HEK293T (cell line): ENCODE measurements around the gene LNPK.
A peak's percentile ranks its signal among the peaks of the same experiment; 100 is the strongest.
"Not testable (repeated sequence)": the region's sequence is repeated elsewhere in the genome, so short reads cannot be mapped to it uniquely, and the experiment has no call there.

Experiments
- CTCF ChIA-PET: fragments of 350-600 bp; formaldehyde crosslinking; extraction: SDS; loops from one replicate; lab custom pipeline; 2021; ENCODE audit warnings: antibody characterized with exemption, inconsistent platforms; lab: Yijun Ruan, JAX
- POLR2A ChIA-PET: fragments of 350-600 bp; formaldehyde crosslinking; extraction: SDS; loops from one replicate; lab custom pipeline; 2020; ENCODE audit warnings: antibody characterized with exemption, inconsistent platforms; lab: Yijun Ruan, JAX
- DNase-seq: peaks from one replicate; pipeline ENCODE4 v3.0.0; 2012; ENCODE audit warnings: mixed read lengths; ENCODE audit errors: extremely low spot score
- ARNT ChIP-seq: fragments of 450-650 bp; IDR thresholded peaks from 2 replicates; pipeline ENCODE4 v1.6.1; 2017; ENCODE audit warnings: mild to moderate bottlenecking
- BHLHE40 ChIP-seq: fragments of 450-650 bp; IDR thresholded peaks from 2 replicates; pipeline ENCODE4 v1.6.1; 2016; ENCODE audit warnings: mild to moderate bottlenecking, moderate library complexity, borderline replicate concordance
- CTBP1 ChIP-seq: fragments of 450-650 bp; IDR thresholded peaks from 2 replicates; pipeline ENCODE4 v1.6.1; 2016; ENCODE audit warnings: borderline replicate concordance
- ELF4 ChIP-seq: fragments of 450-650 bp; IDR thresholded peaks from 2 replicates; pipeline ENCODE4 v1.6.1; 2017; ENCODE audit warnings: antibody characterized with exemption
- FOXA1 ChIP-seq: fragments of 450-650 bp; IDR thresholded peaks from 2 replicates; pipeline ENCODE4 v1.6.1; 2016; ENCODE audit warnings: mild to moderate bottlenecking
- FOXK2 ChIP-seq: fragments of 450-650 bp; IDR thresholded peaks from 2 replicates; pipeline ENCODE4 v1.6.1; 2016; ENCODE audit warnings: mild to moderate bottlenecking
- FOXM1 ChIP-seq: fragments of 450-650 bp; IDR thresholded peaks from 2 replicates; pipeline ENCODE4 v1.6.1; 2017; ENCODE audit warnings: mild to moderate bottlenecking, borderline replicate concordance
- HDGF ChIP-seq: fragments of 450-650 bp; IDR thresholded peaks from 2 replicates; pipeline ENCODE4 v1.6.1; 2017; ENCODE audit warnings: antibody characterized with exemption, borderline replicate concordance
- L3MBTL2 ChIP-seq: fragments of 450-650 bp; conservative IDR thresholded peaks from 2 replicates; pipeline ENCODE4 v1.6.1; 2016; ENCODE audit warnings: mild to moderate bottlenecking
- LEF1 ChIP-seq: fragments of 450-650 bp; IDR thresholded peaks from 2 replicates; pipeline ENCODE4 v1.6.1; 2017; ENCODE audit warnings: mild to moderate bottlenecking, borderline replicate concordance
- NFRKB ChIP-seq: fragments of 450-650 bp; IDR thresholded peaks from 2 replicates; pipeline ENCODE4 v1.6.1; 2016; ENCODE audit warnings: mild to moderate bottlenecking, moderate library complexity
- SP1 ChIP-seq: fragments of 450-650 bp; IDR thresholded peaks from 2 replicates; pipeline ENCODE4 v1.6.1; 2017
- SUZ12 ChIP-seq: fragments of 450-650 bp; IDR thresholded peaks from 2 replicates; pipeline ENCODE4 v1.6.1; 2016; ENCODE audit warnings: mild to moderate bottlenecking
- TARDBP ChIP-seq: fragments of 450-650 bp; IDR thresholded peaks from 2 replicates; pipeline ENCODE4 v1.6.1; 2016
- ZNF384 ChIP-seq: fragments of 450-650 bp; IDR thresholded peaks from 2 replicates; pipeline ENCODE4 v1.6.1; 2016
- TF ChIP-seq, protein P1 (sequence below): fragments of 450-650 bp; IDR thresholded peaks from 2 replicates; pipeline ENCODE4 v1.6.1; 2016

The LNPK gene

GRCh38 chr2:175981551-175981950, 20.5 kb downstream of the LNPK start:
- DNase-seq = no peak
- no peak for TF ChIP-seq ZNF384
- no peak for TF ChIP-seq NFRKB
- TF ChIP-seq LEF1 = no peak
- TF ChIP-seq FOXM1 = no peak
- no peak for TF ChIP-seq ELF4
- TF ChIP-seq CTBP1 = no peak
- TF ChIP-seq ARNT = no peak
- TF ChIP-seq, protein P1, sequence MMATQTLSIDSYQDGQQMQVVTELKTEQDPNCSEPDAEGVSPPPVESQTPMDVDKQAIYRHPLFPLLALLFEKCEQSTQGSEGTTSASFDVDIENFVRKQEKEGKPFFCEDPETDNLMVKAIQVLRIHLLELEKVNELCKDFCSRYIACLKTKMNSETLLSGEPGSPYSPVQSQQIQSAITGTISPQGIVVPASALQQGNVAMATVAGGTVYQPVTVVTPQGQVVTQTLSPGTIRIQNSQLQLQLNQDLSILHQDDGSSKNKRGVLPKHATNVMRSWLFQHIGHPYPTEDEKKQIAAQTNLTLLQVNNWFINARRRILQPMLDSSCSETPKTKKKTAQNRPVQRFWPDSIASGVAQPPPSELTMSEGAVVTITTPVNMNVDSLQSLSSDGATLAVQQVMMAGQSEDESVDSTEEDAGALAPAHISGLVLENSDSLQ = no peak
- TF ChIP-seq BHLHE40 = no peak
- TF ChIP-seq FOXK2 = no peak
- TF ChIP-seq HDGF = no peak
- TF ChIP-seq L3MBTL2 = no peak
- TF ChIP-seq TARDBP = no peak
- TF ChIP-seq SUZ12 = no peak
- no peak for TF ChIP-seq SP1
- TF ChIP-seq FOXA1 = no peak
- POLR2A ChIA-PET = interaction anchor here (1.0 kb wide), 1 partner anchor 20 kb away, joined by 3 read pairs; the partner anchor contains the start of gene LNPK
- CTCF ChIA-PET = interaction anchor here (0.6 kb wide), 1 partner anchor 459 kb away, joined by 3 read pairs; no protein-coding TSS in a partner anchor

DNA sequence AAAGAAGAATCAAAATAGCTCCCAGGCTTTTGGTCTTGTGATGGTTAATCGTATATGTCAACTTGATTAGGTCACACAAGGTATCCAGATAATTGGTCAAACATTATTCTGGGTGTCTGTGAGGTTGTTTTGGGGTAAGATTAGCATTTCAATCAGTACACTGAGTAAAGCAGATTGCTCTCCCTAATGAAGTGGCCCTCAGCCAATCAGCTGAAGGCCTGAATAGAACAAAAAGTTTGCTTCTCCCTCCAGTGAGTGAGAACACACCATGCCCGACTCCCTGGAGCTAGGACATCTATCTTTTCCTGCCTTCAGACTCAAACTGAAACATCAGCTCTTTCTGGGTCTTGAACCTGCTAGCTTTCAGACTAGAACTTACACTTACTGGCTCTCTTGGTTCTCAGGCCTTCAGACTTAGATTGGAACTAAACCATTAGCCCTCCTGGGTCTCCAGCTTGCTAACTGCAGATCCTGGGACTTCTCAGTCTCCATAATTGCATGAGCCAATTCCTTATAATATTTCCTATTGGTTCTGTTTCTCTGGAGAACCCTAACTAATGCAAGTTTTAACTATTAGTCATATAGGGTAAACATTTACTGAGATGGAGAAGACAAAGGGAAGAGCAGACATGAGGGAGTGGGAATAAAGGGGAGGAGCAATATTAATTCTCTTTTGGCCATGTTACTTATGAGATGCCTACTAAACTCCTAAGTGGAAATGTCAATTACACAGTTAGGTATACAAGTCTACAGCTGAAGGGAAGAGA, 25.5 kb downstream of the LNPK start:
- no peak for DNase-seq
- ChIA-PET POLR2A (no interaction called here), CTCF (no interaction called here)
- TF ChIP-seq NFRKB = no peak
- no peak for TF ChIP-seq FOXK2
- no peak for TF ChIP-seq BHLHE40
- TF ChIP-seq, protein P1 = no peak
- TF ChIP-seq SP1 = no peak
- TF ChIP-seq FOXA1 = no peak
- TF ChIP-seq LEF1 = no peak
- TF ChIP-seq CTBP1 = no peak
- TF ChIP-seq ELF4 = no peak
- TF ChIP-seq FOXM1 = no peak
- TF ChIP-seq TARDBP = no peak
- TF ChIP-seq L3MBTL2 = no peak
- TF ChIP-seq ZNF384 = no peak
- no peak for TF ChIP-seq SUZ12

DNA sequence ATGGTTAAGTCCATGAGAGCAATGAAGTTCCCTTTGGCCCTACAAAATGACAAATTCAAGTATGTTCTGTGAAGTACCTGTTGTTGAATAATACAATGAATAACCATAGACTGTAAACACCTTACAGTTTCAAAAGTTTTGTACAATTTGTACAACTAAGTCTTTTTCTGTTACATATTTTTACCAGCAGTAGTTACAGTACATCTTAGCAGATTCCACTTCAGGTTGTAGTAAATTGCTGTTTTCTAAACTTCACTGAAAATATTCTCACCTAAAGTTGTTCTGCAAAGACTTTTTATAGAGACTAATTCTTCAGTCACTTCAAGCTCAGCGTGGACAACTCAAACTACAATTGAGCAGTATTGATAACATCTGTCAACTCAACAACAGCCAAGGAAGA, 28.7 kb downstream of the LNPK start:
- ChIA-PET POLR2A (no interaction called here), CTCF (no interaction called here)

DNA sequence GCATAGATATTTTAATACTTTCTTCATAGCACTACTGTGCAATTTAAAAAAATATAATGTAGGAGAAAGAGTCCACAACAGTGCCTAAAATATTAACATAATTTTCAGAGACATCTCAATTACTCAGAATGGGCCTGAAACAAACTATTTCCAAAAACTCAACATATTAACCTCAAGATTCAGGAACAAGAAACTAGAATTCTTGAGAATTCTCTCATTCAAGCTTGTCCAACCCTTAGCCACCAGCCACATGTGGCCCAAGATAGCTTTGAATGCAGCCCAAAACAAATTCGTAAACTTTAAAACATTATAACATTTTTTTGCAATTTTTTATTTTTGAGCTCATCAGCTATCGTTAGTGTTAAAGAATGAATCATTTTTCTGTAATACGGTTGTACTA, 35.2 kb downstream of the LNPK start:
- ChIA-PET POLR2A (no interaction called here), CTCF (no interaction called here)
- no peak for TF ChIP-seq CTBP1
- TF ChIP-seq ZNF384 = no peak
- TF ChIP-seq SUZ12 = no peak
- no peak for TF ChIP-seq ELF4
- DNase-seq = no peak

More for the DNA sequence above, 28.7 kb downstream of the LNPK start:
- no peak for DNase-seq
- TF ChIP-seq CTBP1 (no peak), FOXK2 (no peak), NFRKB (no peak), BHLHE40 (no peak), FOXM1 (no peak), L3MBTL2 (no peak), LEF1 (no peak), ARNT (no peak), SUZ12 (no peak), ELF4 (no peak), HDGF (no peak), FOXA1 (no peak), SP1 (no peak), ZNF384 (no peak), TARDBP (no peak)
- TF ChIP-seq, protein P1 = no peak

- ChIA-PET POLR2A (no interaction called here), CTCF (no interaction called here)
- DNase-seq = no peak
- TF ChIP-seq TARDBP = no peak
- TF ChIP-seq FOXM1 = no peak
Measured at GRCh38 chr2:175965773-175966172, 36.3 kb downstream of the LNPK start.

GRCh38 chr2:175964195-175964594, 37.9 kb downstream of the LNPK start:
- POLR2A ChIA-PET = no interaction called here
- DNase-seq = no peak
- no peak for TF ChIP-seq LEF1
- TF ChIP-seq, protein P1 = peak; percentile 55
- CTCF ChIA-PET = no interaction called here

GRCh38 chr2:175963171-175963570, 38.9 kb downstream of the LNPK start:
- POLR2A ChIA-PET, DNase-seq, CTCF ChIA-PET: not testable (repeated sequence)
